ENCODE results near the gene ZNF805. TPM values are rescaled to one million over a fixed set of nuclear protein-coding genes. Genes with fewer than 3 reads are reported as not detected.
"Not testable (repeated sequence)": the region's sequence is repeated elsewhere in the genome, so short reads cannot be mapped to it uniquely, and the experiment has no call there.

The ZNF805 gene
- total RNA-seq, 2 donors from 2014 or later = 23.0 to 30.7 TPM

GRCh38 chr19:57245066-57245465, 4.6 kb downstream of the ZNF805 start:
- DNase-seq (ENCODE audit: low spot score) (no peak), ATAC-seq (ENCODE audit: insufficient number of reproducible peaks, low FRiP score, low read depth) (no peak)
- TF ChIP-seq CTCF (IDR thresholded peaks at IDR 0.05) = no peak
- Histone ChIP-seq H3K27me3 (replicated peaks; ENCODE audit: insufficient read depth) (no peaks in the 10 kb centered on the region), H3K27ac (no peak overlapping the region), H3K4me3 (no peak overlapping the region), H3K36me3 (peaks cover 51% of the 10 kb centered on the region), H3K9me3 (peaks cover 14% of the 10 kb centered on the region), H3K4me1 (ENCODE audit: control insufficient read depth in 1 of 2, low read depth in 2 of 2) (peaks cover 11 to 15% of the 10 kb centered on the region in 2 donors)

GRCh38 chr19:57245959-57246358, 5.5 kb downstream of the ZNF805 start:
- H3K9me3 ChIP-seq = peaks cover 14% of the 10 kb centered on the region
- H3K36me3 ChIP-seq = peaks cover 60% of the 10 kb centered on the region
- no peak overlapping the region for H3K27ac ChIP-seq
- no peaks in the 10 kb centered on the region for H3K27me3 ChIP-seq (replicated peaks; ENCODE audit: insufficient read depth)
- no peak for ATAC-seq (ENCODE audit: insufficient number of reproducible peaks, low FRiP score, low read depth)
- H3K4me1 ChIP-seq (ENCODE audit: control insufficient read depth in 1 of 2, low read depth in 2 of 2) = peaks cover 11 to 15% of the 10 kb centered on the region in 2 donors
- no peak for DNase-seq (ENCODE audit: low spot score)
- H3K4me3 ChIP-seq = no peak overlapping the region
- no peak for TF ChIP-seq CTCF (IDR thresholded peaks at IDR 0.05)

GRCh38 chr19:57248646-57249045, 8.2 kb downstream of the ZNF805 start:
- H3K27ac ChIP-seq = no peak overlapping the region
- ATAC-seq (ENCODE audit: insufficient number of reproducible peaks, low FRiP score, low read depth) (no peak), DNase-seq (ENCODE audit: low spot score) (no peak)
- H3K4me3 ChIP-seq = no peak overlapping the region
- peaks cover 78% of the 10 kb centered on the region for H3K36me3 ChIP-seq
- no peaks in the 10 kb centered on the region for H3K27me3 ChIP-seq (replicated peaks; ENCODE audit: insufficient read depth)
- TF ChIP-seq CTCF (IDR thresholded peaks at IDR 0.05) = no peak
- no peaks in the 10 kb centered on the region for H3K4me1 ChIP-seq (ENCODE audit: control insufficient read depth in 1 of 2, low read depth in 2 of 2)
- H3K9me3 ChIP-seq = peaks cover 32% of the 10 kb centered on the region

- Histone ChIP-seq H3K36me3 (peaks cover 80% of the 10 kb centered on the region), H3K9me3 (peaks cover 36% of the 10 kb centered on the region), H3K27me3 (replicated peaks; ENCODE audit: insufficient read depth) (no peaks in the 10 kb centered on the region), H3K27ac (no peak overlapping the region), H3K4me1 (ENCODE audit: control insufficient read depth in 1 of 2, low read depth in 2 of 2) (no peaks in the 10 kb centered on the region), H3K4me3 (no peak overlapping the region)
- TF ChIP-seq CTCF (IDR thresholded peaks at IDR 0.05) = no peak
- no peak for ATAC-seq (ENCODE audit: insufficient number of reproducible peaks, low FRiP score, low read depth)
- no peak for DNase-seq (ENCODE audit: low spot score)
These were observed 8.9 kb downstream of the ZNF805 start for GRCh38 chr19:57249329-57249728.

- not testable (repeated sequence) for H3K27ac ChIP-seq; H3K27me3 ChIP-seq (replicated peaks; ENCODE audit: insufficient read depth)
- H3K9me3 ChIP-seq = peaks cover 30% of the 10 kb centered on the region
These were observed 13.3 kb downstream of the ZNF805 start for GRCh38 chr19:57253767-57254166.

GRCh38 chr19:57262044-57262443, 21.6 kb downstream of the ZNF805 start:
- TF ChIP-seq CTCF (IDR thresholded peaks at IDR 0.05) = no peak
- no peak overlapping the region for H3K4me3 ChIP-seq
- DNase-seq (ENCODE audit: low spot score) = no peak
- no peak overlapping the region for H3K27ac ChIP-seq
- H3K9me3 ChIP-seq = peaks cover 25% of the 10 kb centered on the region
- peaks cover 22% of the 10 kb centered on the region for H3K36me3 ChIP-seq
- ATAC-seq (ENCODE audit: insufficient number of reproducible peaks, low FRiP score, low read depth) = no peak
- no peaks in the 10 kb centered on the region for H3K4me1 ChIP-seq (ENCODE audit: control insufficient read depth in 1 of 2, low read depth in 2 of 2)
- H3K27me3 ChIP-seq (replicated peaks; ENCODE audit: insufficient read depth) = no peaks in the 10 kb centered on the region

More at GRCh38 chr19:57253767-57254166, 13.3 kb downstream of the ZNF805 start:
- H3K4me3 ChIP-seq; ATAC-seq (ENCODE audit: insufficient number of reproducible peaks, low FRiP score, low read depth); H3K4me1 ChIP-seq (ENCODE audit: control insufficient read depth in 1 of 2, low read depth in 2 of 2); DNase-seq (ENCODE audit: low spot score): not testable (repeated sequence)
- peaks cover 51% of the 10 kb centered on the region for H3K36me3 ChIP-seq

Measured in thoracic aorta (tissue), 2 donors.